ENCODE measurements around the gene ELFN1. TPM values are rescaled to one million over a fixed set of nuclear protein-coding genes. Genes with fewer than 3 reads are reported as not detected.

Gene ELFN1
- total and polyA plus RNA-seq, 4 donors: 0.43 to 3.5 (median 3.4) TPM

- TF ChIP-seq RAD21 (IDR thresholded peaks at IDR 0.05): no peak
- no peak for TF ChIP-seq NR2F2 (IDR thresholded peaks at IDR 0.05)
Measured at GRCh38 chr7:1710936-1711335, 40.9 kb downstream of the ELFN1 start (continued).

DNA sequence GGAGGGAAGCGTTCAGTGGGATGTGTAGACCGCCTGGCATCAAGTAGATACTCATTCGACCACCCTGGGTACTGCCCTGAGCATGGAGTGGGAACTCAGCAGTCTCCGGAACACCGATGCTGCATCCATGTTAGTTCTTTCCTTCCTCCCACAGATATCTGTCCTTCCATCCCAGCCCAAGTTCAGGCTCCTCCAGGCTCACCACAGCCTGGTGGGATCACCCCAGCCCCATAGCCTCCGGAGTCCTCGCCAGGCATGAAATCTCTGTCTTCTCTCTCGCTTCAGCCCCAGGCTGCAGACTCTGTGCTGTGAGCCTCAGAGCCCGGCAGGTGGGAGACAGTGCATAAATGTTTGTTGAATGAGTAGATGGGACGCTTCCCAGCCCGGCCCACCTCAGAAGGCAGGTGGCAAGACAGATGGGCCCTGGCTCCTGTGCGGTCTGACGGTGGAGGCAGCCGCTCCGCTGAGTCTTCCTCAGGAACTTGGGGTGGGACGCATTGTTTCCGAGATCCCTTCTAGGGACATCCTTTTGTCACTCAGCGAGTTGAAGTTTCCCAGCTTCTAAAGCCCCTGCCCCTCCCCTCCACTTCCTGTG lies 42.9 kb downstream of the ELFN1 start:
- DNase-seq (ENCODE audit: low spot score): no peak
- no peaks in the 10 kb centered on the region for H3K27me3 ChIP-seq (ENCODE audit: control insufficient read depth in 4 of 4, insufficient read depth in 4 of 4, low read length in 3 of 4)
- peaks cover 20 to 52% (median 43%) of the 10 kb centered on the region in 4 donors for H3K4me1 ChIP-seq (ENCODE audit: control insufficient read depth in 4 of 4, insufficient read depth in 4 of 4, low read length in 3 of 4)
- WGBS: 79% methylated on average over 18 of the region's 18 CpGs
- no peak for TF ChIP-seq FOXA2 (IDR thresholded peaks at IDR 0.05)
- TF ChIP-seq, protein P1, sequence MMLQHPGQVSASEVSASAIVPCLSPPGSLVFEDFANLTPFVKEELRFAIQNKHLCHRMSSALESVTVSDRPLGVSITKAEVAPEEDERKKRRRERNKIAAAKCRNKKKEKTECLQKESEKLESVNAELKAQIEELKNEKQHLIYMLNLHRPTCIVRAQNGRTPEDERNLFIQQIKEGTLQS (IDR thresholded peaks at IDR 0.05): no peak
- no peak for TF ChIP-seq EGR1 (IDR thresholded peaks at IDR 0.05; ENCODE audit: low read depth in 2 of 2)
- no peak for TF ChIP-seq FOXA1 (IDR thresholded peaks at IDR 0.05)
- TF ChIP-seq GABPA (IDR thresholded peaks at IDR 0.05 in 1 of 2, conservative IDR thresholded peaks at IDR 0.05 in 1 of 2): no peak
- TF ChIP-seq YY1 (IDR thresholded peaks at IDR 0.05): no peak
- no peak for TF ChIP-seq RXRA (IDR thresholded peaks at IDR 0.05)
- TF ChIP-seq ZBTB33 (IDR thresholded peaks at IDR 0.05): no peak
- no peak for TF ChIP-seq RAD21 (IDR thresholded peaks at IDR 0.05)
- no peak for TF ChIP-seq SP1 (IDR thresholded peaks at IDR 0.05)
- no peak for TF ChIP-seq REST (IDR thresholded peaks at IDR 0.05)
- TF ChIP-seq MAX (IDR thresholded peaks at IDR 0.05): no peak
- no peak for TF ChIP-seq CTCF (IDR thresholded peaks at IDR 0.05; ENCODE audit: low read depth, low read length, missing input control)
- no peak for TF ChIP-seq HNF4A (conservative IDR thresholded peaks at IDR 0.05)
- no peaks in the 10 kb centered on the region for H3K36me3 ChIP-seq (ENCODE audit: control insufficient read depth in 4 of 4, insufficient read depth in 3 of 4, low read depth in 1 of 4, low read length in 3 of 4)
- peak overlapping the region; percentile 84 to 91 for H3K27ac ChIP-seq (ENCODE audit: low read depth in 1 of 2, low read length in 2 of 2)
- no peak overlapping the region for H3K4me3 ChIP-seq (ENCODE audit: low read depth in 1 of 3, low read length in 3 of 3)
- H3K9me3 ChIP-seq (ENCODE audit: control insufficient read depth in 4 of 4, low read length in 3 of 4): no peaks in the 10 kb centered on the region
- H3K9ac ChIP-seq (ENCODE audit: low read depth in 1 of 2, low read length in 2 of 2): no peak overlapping the region
